GOT3 (cell line): ENCODE results near the gene AFM.

Experiments
- DNase-seq: peaks from one replicate; lab custom pipeline; 2025; ENCODE audit warnings: mixed read lengths; lab: John Stamatoyannopoulos, UW

The AFM gene

GRCh38 chr4:73451404-73451803, 30.1 kb upstream of the AFM start:
- DNase-seq = no peak

DNA sequence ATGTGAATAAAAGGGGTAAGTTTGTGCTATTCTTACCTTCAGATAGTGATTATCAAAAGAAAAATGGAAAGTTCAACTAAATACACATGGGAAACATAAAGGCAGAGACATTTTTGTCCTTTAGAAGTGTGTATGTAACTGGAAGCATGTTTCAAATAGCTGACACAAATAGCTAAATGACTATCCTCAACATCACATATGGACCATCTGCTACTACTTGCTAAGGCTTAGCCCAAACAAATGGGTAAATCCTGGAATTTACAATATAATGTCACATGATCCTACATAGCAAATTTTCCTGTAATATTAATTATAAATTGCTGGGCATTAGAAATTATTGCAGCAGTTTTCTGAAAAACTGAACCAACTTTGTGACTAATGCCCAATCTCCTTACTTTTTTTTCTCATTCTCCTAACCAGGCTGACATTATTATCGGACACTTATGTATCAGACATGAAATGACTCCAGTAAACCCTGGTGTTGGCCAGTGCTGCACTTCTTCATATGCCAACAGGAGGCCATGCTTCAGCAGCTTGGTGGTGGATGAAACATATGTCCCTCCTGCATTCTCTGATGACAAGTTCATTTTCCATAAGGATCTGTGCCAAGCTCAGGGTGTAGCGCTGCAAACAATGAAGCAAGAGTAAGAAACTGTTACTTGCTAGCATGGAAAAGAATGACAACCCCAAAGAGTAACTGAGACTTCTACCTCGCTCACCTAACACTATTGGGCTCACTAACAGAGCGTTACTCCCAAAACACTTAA, 29.4 kb upstream of the AFM start:
- no peak for DNase-seq

GRCh38 chr4:73452953-73453700, 28.4 kb upstream of the AFM start:
- no peak for DNase-seq

- DNase-seq = no peak
These were observed 27.9 kb upstream of the AFM start for GRCh38 chr4:73453701-73454005.

DNA sequence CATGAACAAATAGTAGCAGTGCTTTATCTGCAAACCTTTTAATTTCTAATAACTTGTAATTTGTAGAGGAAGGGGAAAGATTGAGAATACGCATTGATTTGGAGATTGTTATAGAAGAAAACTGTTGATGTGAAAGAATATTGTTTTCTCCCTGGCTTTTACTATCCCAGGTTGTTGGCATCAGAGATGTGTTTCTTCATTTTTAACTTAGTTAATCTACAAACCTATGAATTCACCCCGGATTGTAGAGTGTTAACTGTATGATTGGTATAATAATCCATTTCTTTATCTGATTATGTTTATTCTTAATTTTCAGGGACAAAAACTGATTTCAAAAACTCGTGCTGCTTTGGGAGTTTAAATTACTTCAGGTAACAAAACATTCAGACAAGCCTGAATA, 26.6 kb upstream of the AFM start:
- DNase-seq = no peak

DNA sequence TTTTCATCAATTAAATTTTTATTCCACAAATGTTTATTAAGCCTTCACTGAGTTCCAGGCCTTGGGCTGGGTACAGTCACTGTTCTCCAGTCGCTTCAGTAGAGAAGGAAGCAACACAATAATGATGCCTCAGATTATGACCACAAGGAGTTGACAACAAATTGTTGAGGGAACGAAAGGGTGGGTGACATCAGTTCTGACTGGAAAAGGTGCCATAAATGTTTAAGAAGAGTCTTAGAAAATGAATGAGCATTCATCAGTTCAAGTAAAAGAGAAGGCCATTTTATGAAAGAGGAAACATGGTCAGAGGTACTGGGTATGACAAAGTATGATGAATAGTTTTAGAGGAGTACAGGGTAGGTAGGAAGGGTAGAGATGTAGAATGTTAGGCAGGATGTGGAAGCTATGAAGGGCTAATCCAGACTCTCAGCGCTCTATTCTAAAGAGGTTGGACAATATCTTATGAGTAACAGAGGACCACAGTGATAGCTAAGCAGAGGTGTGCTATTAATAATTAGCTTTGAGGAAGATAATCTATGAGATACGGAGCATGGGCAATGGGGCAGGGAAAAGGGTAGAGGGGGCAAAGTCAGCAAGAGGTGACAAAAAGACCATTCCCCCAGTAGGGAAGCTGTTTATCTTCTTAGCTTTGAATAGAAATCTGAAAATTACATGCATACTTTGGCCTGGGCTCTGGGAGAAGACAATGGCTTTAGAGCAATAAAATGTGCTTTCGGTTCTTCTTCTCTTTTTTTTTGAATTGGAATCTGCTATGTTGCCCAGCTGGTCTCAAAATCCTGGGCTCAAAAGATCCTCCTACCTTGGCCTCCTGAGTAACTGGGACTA, 25.1 kb upstream of the AFM start:
- DNase-seq = no peak

GRCh38 chr4:73458184-73459047, 23.1 kb upstream of the AFM start:
- DNase-seq = no peak

DNA sequence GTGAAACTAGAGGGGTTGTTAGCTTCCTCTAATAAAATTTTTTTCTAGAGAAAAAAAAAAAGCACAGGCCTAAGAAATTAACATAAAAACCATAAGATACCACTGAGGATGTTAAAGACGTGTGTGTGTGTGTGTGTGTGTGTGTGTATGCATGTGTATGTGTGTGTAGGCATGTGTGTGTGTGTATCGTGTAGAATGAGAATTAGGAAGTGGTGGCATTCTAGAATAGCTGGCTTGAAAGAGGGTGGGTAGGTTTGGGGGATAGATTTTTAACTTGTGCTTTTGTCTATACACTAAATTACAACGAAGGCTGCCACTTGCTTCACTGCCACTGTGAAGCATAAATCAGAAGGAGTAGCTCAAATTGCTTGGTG, 22.5 kb upstream of the AFM start:
- DNase-seq = no peak

DNA sequence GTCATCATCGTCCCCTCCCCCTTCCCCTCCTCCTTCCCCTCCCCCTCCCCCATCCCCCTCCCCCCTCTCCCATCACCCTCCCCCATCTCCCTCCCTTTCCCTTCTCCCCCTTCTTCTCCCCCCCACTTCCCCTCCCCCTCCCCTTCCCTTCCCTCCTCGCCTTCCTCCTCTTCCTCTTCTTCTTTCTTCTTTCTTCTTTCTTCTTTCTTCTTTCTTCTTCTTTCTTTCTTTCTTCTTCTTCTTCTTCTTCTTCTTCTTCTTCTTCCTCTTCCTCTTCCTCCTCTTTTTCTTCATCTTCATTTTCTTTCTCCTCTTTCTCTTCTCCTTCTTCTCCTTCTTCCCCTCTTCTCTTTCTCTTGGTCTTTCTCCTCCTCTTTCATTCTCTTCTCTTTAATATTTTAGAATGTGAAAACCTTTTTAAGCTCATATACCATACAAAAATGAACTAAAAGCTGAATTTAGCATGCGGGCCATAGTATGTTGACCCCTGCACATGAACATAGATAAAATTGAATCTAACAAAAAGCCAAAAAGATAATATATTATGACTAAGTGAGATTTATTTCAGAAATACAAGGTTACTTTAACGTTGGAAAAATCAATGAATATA, 20.5 kb upstream of the AFM start:
- no peak for DNase-seq

GRCh38 chr4:73468170-73468569, 13.4 kb upstream of the AFM start:
- no peak for DNase-seq

- no peak for DNase-seq
These were observed 10.8 kb upstream of the AFM start for GRCh38 chr4:73470728-73471127.

DNA sequence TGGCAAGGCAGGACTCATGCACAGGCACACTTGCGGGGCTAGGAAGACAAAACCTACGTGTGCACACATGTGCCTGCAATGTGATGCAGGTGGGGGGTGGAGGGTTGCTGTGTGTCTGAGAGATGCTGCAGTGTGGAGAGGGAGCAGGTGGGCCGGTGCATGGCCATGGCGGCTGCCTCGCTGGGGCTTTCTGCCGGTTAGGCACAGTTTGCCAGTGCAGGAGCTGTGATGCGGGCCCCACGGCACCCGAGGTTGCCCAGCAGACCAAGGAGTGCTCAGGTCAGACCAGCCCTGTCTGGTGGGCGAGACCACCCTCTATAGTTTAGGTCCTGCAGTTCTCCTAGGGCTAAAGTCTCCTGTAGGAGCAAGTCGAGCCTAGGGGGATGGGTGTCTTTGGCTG, 4.4 kb upstream of the AFM start:
- no peak for DNase-seq

GRCh38 chr4:73479323-73479722, 2.2 kb upstream of the AFM start:
- DNase-seq = no peak

- DNase-seq = no peak
These were observed 3.5 kb downstream of the AFM start for GRCh38 chr4:73485085-73485484.

- no peak for DNase-seq
These were observed 4.1 kb downstream of the AFM start for GRCh38 chr4:73485596-73485995.

DNA sequence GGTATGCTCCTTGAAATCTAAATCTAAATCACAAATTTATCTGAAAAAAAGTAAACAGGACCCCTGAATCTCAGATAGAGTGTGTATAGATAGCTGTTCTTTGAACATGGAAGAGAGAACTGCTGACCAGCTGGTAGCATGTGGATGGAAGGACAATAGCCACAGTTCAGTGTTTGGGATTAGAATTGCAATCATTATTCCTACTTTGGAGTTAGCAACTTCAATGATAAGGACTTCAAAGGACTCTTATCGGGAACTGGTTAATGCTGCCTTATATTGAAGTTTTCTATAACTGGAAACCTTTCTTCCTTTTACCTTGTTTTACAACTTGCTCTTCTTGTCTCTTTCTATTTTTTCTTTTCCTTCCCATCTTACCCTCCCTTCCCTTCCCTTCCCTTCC, 5.0 kb downstream of the AFM start:
- DNase-seq = no peak

- no peak for DNase-seq
These were observed 5.7 kb downstream of the AFM start for GRCh38 chr4:73487233-73487632.

- no peak for DNase-seq
These were observed 18.6 kb downstream of the AFM start for GRCh38 chr4:73499996-73500765.

DNA sequence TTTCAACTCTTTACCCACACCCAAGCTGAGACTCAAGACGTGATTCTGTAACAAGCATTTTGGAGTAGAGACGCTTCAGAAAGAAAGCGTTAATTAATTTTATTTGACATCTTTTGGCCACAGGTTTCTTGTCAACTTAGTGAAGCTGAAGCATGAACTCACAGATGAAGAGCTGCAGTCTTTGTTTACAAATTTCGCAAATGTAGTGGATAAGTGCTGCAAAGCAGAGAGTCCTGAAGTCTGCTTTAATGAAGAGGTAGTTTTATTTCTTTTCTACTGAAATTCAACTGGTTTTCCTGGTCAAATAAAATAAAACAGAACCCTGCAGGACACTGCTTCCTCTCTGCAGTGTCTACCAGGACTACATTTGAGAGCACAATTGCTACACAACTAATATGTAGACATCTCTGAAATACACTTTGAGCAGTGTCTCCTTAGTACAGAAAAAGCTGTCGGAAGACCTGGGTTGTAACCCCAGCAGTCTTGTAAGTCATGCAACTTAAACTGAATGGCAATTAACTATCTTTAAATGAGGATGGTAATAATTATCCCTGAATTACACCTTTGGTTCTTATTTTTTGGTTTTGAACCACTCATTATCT, 20.2 kb downstream of the AFM start:
- no peak for DNase-seq

GRCh38 chr4:73505567-73505966, 24.0 kb downstream of the AFM start:
- no peak for DNase-seq
